ENCODE data around the gene FAM193B.

Gene FAM193B

DNA sequence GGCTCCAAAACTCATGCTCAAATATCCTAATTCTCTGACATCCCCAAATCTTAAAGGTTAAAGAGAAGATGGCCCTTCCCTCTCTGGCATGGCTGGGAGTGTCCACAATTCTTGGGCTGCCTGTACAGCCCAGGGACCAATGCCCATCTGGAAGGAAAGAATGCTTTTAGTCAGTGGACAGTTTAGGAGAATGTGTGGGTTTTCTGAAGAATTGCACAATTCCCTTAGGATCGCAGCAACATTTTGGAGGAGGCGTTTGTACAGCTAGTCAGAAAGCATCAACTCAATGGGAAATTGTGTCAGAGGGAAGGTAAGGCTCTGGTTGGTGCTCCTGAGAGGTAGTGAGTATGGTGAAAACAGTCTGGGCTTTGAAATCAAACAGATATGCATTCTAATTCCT lies 15.0 kb downstream of the FAM193B start:
- H3K36me3 ChIP-seq (replicated peaks; ENCODE audit: low read depth, low read length): peaks cover 32% of the 10 kb centered on the region
- H3K27ac ChIP-seq (ENCODE audit: low read length): no peak overlapping the region
- no peak overlapping the region for H3K9ac ChIP-seq (ENCODE audit: low read length)
- TF ChIP-seq, protein P1, sequence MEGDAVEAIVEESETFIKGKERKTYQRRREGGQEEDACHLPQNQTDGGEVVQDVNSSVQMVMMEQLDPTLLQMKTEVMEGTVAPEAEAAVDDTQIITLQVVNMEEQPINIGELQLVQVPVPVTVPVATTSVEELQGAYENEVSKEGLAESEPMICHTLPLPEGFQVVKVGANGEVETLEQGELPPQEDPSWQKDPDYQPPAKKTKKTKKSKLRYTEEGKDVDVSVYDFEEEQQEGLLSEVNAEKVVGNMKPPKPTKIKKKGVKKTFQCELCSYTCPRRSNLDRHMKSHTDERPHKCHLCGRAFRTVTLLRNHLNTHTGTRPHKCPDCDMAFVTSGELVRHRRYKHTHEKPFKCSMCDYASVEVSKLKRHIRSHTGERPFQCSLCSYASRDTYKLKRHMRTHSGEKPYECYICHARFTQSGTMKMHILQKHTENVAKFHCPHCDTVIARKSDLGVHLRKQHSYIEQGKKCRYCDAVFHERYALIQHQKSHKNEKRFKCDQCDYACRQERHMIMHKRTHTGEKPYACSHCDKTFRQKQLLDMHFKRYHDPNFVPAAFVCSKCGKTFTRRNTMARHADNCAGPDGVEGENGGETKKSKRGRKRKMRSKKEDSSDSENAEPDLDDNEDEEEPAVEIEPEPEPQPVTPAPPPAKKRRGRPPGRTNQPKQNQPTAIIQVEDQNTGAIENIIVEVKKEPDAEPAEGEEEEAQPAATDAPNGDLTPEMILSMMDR (IDR thresholded peaks at IDR 0.05; ENCODE audit: low read depth, low read length): no peak
- no peak for TF ChIP-seq EZH2phosphoT487 (IDR thresholded peaks at IDR 0.05; ENCODE audit: low read depth)
- H3K4me1 ChIP-seq (ENCODE audit: low read length): no peaks in the 10 kb centered on the region
- H3K4me3 ChIP-seq (ENCODE audit: low read length): no peak overlapping the region
- H3K9me3 ChIP-seq (ENCODE audit: insufficient read depth, low read length): no peaks in the 10 kb centered on the region
- peaks cover 42% of the 10 kb centered on the region for H3K79me2 ChIP-seq (ENCODE audit: low read length)
- H3K4me2 ChIP-seq (ENCODE audit: low read length): no peak overlapping the region
- H3K27me3 ChIP-seq (ENCODE audit: low read depth, low read length): no peaks in the 10 kb centered on the region
- peaks cover 32% of the 10 kb centered on the region for H4K20me1 ChIP-seq (ENCODE audit: insufficient read depth, low read length)
- H2AFZ ChIP-seq (ENCODE audit: low read depth, low read length): no peak overlapping the region

DNA sequence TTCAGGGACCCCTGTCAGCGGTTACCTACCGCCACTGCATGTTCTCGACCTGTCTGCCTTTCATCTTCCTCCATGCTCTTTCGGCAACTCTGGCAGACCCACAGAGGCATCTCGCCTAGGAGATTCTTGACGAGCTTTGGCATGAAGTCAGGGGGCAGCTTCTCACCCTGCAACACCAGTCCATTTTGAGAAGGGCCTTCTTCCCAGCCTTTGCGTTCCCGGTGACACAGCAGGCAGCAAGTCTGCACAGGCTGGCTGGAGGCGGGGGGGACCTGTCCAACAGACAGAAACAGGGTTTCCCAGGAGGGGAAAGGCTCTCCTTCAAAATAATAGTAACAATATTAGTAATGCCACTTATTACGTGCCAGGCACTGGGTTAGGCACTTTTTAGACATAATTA lies 15.5 kb downstream of the FAM193B start:
- H3K79me2 ChIP-seq (ENCODE audit: low read length): peaks cover 38% of the 10 kb centered on the region
- no peak overlapping the region for H3K4me2 ChIP-seq (ENCODE audit: low read length)
- H2AFZ ChIP-seq (ENCODE audit: low read depth, low read length): no peak overlapping the region
- peaks cover 32% of the 10 kb centered on the region for H4K20me1 ChIP-seq (ENCODE audit: insufficient read depth, low read length)
- no peak overlapping the region for H3K4me3 ChIP-seq (ENCODE audit: low read length)
- H3K4me1 ChIP-seq (ENCODE audit: low read length): no peaks in the 10 kb centered on the region
- no peaks in the 10 kb centered on the region for H3K27me3 ChIP-seq (ENCODE audit: low read depth, low read length)
- H3K36me3 ChIP-seq (replicated peaks; ENCODE audit: low read depth, low read length): peaks cover 34% of the 10 kb centered on the region
- TF ChIP-seq, protein P1 (IDR thresholded peaks at IDR 0.05; ENCODE audit: low read depth, low read length): no peak
- TF ChIP-seq EZH2phosphoT487 (IDR thresholded peaks at IDR 0.05; ENCODE audit: low read depth): no peak
- H3K9me3 ChIP-seq (ENCODE audit: insufficient read depth, low read length): no peaks in the 10 kb centered on the region
- H3K27ac ChIP-seq (ENCODE audit: low read length): no peak overlapping the region
- no peak overlapping the region for H3K9ac ChIP-seq (ENCODE audit: low read length)

DNA sequence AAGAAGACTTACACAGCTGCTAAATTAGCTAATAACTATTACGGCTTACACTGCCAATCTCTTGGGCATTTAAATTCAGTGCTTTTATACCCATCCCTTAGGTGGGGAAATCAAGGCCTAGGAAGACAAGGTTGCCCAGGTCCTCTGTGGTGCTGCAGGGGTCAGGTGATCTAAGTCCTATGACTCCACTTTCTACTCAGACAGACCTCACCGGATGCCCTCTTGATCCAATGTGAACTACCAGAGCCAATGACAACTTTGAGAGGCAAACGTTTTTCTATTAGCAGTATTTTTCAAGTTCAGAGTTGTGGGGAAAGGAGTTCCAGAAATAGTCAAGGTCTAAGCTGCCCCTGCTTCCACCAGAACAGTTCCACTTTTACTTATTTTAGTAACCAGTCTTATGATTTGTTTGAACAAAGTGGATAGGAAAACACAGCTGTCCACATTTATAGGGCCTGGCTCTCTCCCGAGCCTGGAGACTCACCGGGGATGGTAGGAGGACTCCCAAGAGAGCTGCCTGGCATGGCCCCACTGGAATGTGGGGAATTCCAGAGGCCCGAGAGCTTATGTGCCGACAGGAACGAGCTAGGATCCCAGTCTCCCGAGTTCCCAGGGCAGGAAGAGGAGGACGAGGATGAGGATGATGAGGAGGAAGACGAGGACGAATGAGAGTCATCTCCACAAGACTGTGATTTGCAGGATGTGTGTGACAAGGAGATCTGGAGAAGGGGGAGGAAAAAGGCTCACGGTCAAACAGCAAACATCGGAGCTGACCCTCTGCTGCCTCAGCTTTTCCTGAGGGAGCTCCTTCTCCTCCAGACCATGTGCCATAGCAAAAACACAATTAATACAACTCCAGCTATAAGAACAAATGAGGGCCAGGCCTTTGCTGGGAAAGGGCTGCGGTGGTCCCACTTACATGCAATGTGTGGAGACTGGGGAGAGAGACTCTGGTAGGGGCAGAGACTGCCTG lies 16.7 kb downstream of the FAM193B start:
- Histone ChIP-seq H3K4me3 (ENCODE audit: low read length) (no peak overlapping the region), H3K36me3 (replicated peaks; ENCODE audit: low read depth, low read length) (peaks cover 36% of the 10 kb centered on the region), H3K4me1 (ENCODE audit: low read length) (no peaks in the 10 kb centered on the region), H2AFZ (ENCODE audit: low read depth, low read length) (no peak overlapping the region), H4K20me1 (ENCODE audit: insufficient read depth, low read length) (peaks cover 23% of the 10 kb centered on the region), H3K9ac (ENCODE audit: low read length) (no peak overlapping the region), H3K4me2 (ENCODE audit: low read length) (no peak overlapping the region), H3K79me2 (ENCODE audit: low read length) (peaks cover 26% of the 10 kb centered on the region), H3K27me3 (ENCODE audit: low read depth, low read length) (no peaks in the 10 kb centered on the region), H3K9me3 (ENCODE audit: insufficient read depth, low read length) (no peaks in the 10 kb centered on the region), H3K27ac (ENCODE audit: low read length) (no peak overlapping the region)
- TF ChIP-seq EZH2phosphoT487 (IDR thresholded peaks at IDR 0.05; ENCODE audit: low read depth): no peak
- TF ChIP-seq, protein P1 (IDR thresholded peaks at IDR 0.05; ENCODE audit: low read depth, low read length): no peak

DNA sequence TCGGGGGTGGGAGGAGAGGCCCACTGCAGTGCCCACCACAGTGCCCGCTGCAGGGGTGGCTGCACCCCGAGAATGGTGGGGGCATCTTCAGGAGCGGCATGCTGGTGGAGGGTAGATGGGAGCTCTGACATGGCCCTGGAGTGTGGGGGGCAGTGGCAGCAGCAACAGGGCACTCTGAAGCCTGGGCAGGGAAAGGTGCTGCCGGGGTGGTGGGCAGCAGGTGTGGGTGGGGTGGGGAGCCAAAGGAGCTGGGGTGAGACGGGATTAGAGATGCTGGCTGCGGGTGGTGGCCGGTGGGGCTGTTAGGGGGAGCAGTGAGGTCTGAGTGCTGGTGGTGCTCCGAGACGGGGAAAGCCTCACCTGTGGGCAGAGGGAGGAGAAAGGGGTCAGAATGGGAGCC lies 18.0 kb downstream of the FAM193B start:
- Histone ChIP-seq H3K4me1 (ENCODE audit: low read length) (no peaks in the 10 kb centered on the region), H2AFZ (ENCODE audit: low read depth, low read length) (no peak overlapping the region), H3K9ac (ENCODE audit: low read length) (no peak overlapping the region), H3K4me3 (ENCODE audit: low read length) (no peak overlapping the region), H4K20me1 (ENCODE audit: insufficient read depth, low read length) (peaks cover 12% of the 10 kb centered on the region; the same call in 1 of the 2 replicates), H3K79me2 (ENCODE audit: low read length) (peaks cover 14% of the 10 kb centered on the region), H3K27me3 (ENCODE audit: low read depth, low read length) (no peaks in the 10 kb centered on the region), H3K9me3 (ENCODE audit: insufficient read depth, low read length) (no peaks in the 10 kb centered on the region), H3K4me2 (ENCODE audit: low read length) (no peak overlapping the region), H3K36me3 (replicated peaks; ENCODE audit: low read depth, low read length) (peaks cover 29% of the 10 kb centered on the region), H3K27ac (ENCODE audit: low read length) (no peak overlapping the region)
- TF ChIP-seq, protein P1 (IDR thresholded peaks at IDR 0.05; ENCODE audit: low read depth, low read length): no peak
- no peak for TF ChIP-seq EZH2phosphoT487 (IDR thresholded peaks at IDR 0.05; ENCODE audit: low read depth)
